Activated B cell treated with CpG ODN at 0.5 μM for 24 hours (primary cell): Measurements from ENCODE around the gene RAX2. TPM values are rescaled to one million over a fixed set of nuclear protein-coding genes. Genes with fewer than 3 reads are reported as not detected.

Source experiments
- ATAC-seq: fragments of 200-7000 bp; cut with Tn5 transposase; one replicate; pipeline ENCODE4 v1.10.0; 2021; ENCODE audit warnings: low read depth, mild to moderate bottlenecking, moderate library complexity
- CTCF ChIA-PET: fragments of 350-600 bp; sonication (Branson Sonifier 250); formaldehyde crosslinking; loops from one replicate; lab custom pipeline; 2021; ENCODE audit warnings: antibody characterized with exemption; lab: Charles Lee
- POLR2A ChIA-PET: fragments of 350-600 bp; sonication (Branson Sonifier 250); formaldehyde crosslinking; loops from one replicate; lab custom pipeline; 2021; ENCODE audit warnings: antibody characterized with exemption; lab: Charles Lee
- DNase-seq: peaks from one replicate; pipeline ENCODE4 v3.0.0; 2022
- H3K27ac Mint-ChIP-seq: one replicate; pipeline ENCODE4 v1.8.0; 2020; ENCODE audit warnings: mixed read lengths
- H3K27me3 Mint-ChIP-seq: one replicate; pipeline ENCODE4 v1.8.0; 2021; ENCODE audit warnings: mixed read lengths
- H3K36me3 Mint-ChIP-seq: one replicate; pipeline ENCODE4 v1.8.0; 2021; ENCODE audit warnings: low read depth, mixed read lengths
- H3K4me1 Mint-ChIP-seq: one replicate; pipeline ENCODE4 v1.8.0; 2021; ENCODE audit warnings: mixed read lengths
- H3K4me3 Mint-ChIP-seq: one replicate; pipeline ENCODE4 v1.8.0; 2020; ENCODE audit warnings: mild to moderate bottlenecking, mixed read lengths
- H3K9me3 Mint-ChIP-seq: one replicate; pipeline ENCODE4 v1.8.0; 2020; ENCODE audit warnings: mixed read lengths
- CTCF ChIP-seq: fragments of 200-600 bp; IDR thresholded peaks from one replicate; pipeline ENCODE4 v1.8.0; 2022; ENCODE audit warnings: antibody characterized with exemption, mild to moderate bottlenecking
- intact Hi-C: fragments of 100-400 bp; cut with micrococcal nuclease; formaldehyde crosslinking; loops from one replicate; pipeline ENCODE4 v1.15.1; 2024
- total RNA-seq: library from RNA; stranded (reverse); gene quantifications from 2 replicates; pipeline ENCODE4 v1.2.3, GENCODE V29; 2022

Gene RAX2
- total RNA-seq, 1 donor from 2014 or later: not detected

GRCh38 chr19:3752492-3752891 is 19.5 kb downstream of the RAX2 start:
- ChIA-PET POLR2A (interaction anchor here (1.4 kb wide), 1 partner anchor 10 kb away, joined by 3 read pairs; no protein-coding TSS in a partner anchor), CTCF (no interaction called here)
- TF ChIP-seq CTCF: no peak
- no peak overlapping the region for H3K27ac Mint-ChIP-seq
- no peaks in the 10 kb centered on the region for H3K9me3 Mint-ChIP-seq
- DNase-seq: no peak
- intact Hi-C loops: no loop called here
- ATAC-seq: no peak
- peaks cover 64% of the 10 kb centered on the region for H3K36me3 Mint-ChIP-seq
- peaks cover 1% of the 10 kb centered on the region for H3K4me1 Mint-ChIP-seq
- no peaks in the 10 kb centered on the region for H3K27me3 Mint-ChIP-seq
- H3K4me3 Mint-ChIP-seq: no peak overlapping the region

- intact Hi-C loops: no loop called here
- POLR2A ChIA-PET: no interaction called here
- Mint-ChIP-seq H3K4me1 (peaks cover 1% of the 10 kb centered on the region), H3K27me3 (no peaks in the 10 kb centered on the region), H3K4me3 (no peak overlapping the region), H3K36me3 (peaks cover 54% of the 10 kb centered on the region), H3K27ac (no peak overlapping the region), H3K9me3 (no peaks in the 10 kb centered on the region)
- no peak for DNase-seq
- CTCF ChIA-PET: no interaction called here
- no peak for TF ChIP-seq CTCF
- ATAC-seq: no peak
Measured at GRCh38 chr19:3751236-3751635, 20.8 kb downstream of the RAX2 start.

GRCh38 chr19:3750211-3750610 is 21.8 kb downstream of the RAX2 start:
- Mint-ChIP-seq H3K4me3 (no peak overlapping the region), H3K9me3 (no peaks in the 10 kb centered on the region), H3K4me1 (peaks cover 1% of the 10 kb centered on the region), H3K27me3 (no peaks in the 10 kb centered on the region), H3K36me3 (peaks cover 47% of the 10 kb centered on the region), H3K27ac (no peak overlapping the region)
- no peak for TF ChIP-seq CTCF
- POLR2A ChIA-PET: interaction anchor here (0.9 kb wide), 1 partner anchor 12 kb away, joined by 3 read pairs; the partner anchor contains the start of gene MRPL54
- ATAC-seq (no peak), DNase-seq (no peak)
- CTCF ChIA-PET: interaction anchor here (1.0 kb wide), 1 partner anchor 12 kb away, joined by 3 read pairs; the partner anchor contains the start of gene MRPL54
- intact Hi-C loops: no loop called here

- Mint-ChIP-seq H3K9me3 (no peaks in the 10 kb centered on the region), H3K4me3 (no peak overlapping the region), H3K27ac (no peak overlapping the region), H3K36me3 (peaks cover 36% of the 10 kb centered on the region), H3K4me1 (no peaks in the 10 kb centered on the region), H3K27me3 (no peaks in the 10 kb centered on the region)
- CTCF ChIA-PET: no interaction called here
- DNase-seq (no peak), ATAC-seq (no peak)
- no peak for TF ChIP-seq CTCF
- intact Hi-C loops: no loop called here
- POLR2A ChIA-PET: no interaction called here
Measured at GRCh38 chr19:3748965-3749364, 23.1 kb downstream of the RAX2 start.

- TF ChIP-seq CTCF: no peak
- Mint-ChIP-seq H3K27me3 (no peaks in the 10 kb centered on the region), H3K27ac (no peak overlapping the region), H3K36me3 (peaks cover 20% of the 10 kb centered on the region), H3K4me3 (no peak overlapping the region), H3K9me3 (no peaks in the 10 kb centered on the region), H3K4me1 (no peaks in the 10 kb centered on the region)
- ChIA-PET CTCF (no interaction called here), POLR2A (interaction anchor here (0.6 kb wide), 1 partner anchor 239 kb away, joined by 4 read pairs; no protein-coding TSS in a partner anchor)
- intact Hi-C loops: no loop called here
- ATAC-seq (no peak), DNase-seq (no peak)
Measured at GRCh38 chr19:3746371-3747056, 25.5 kb downstream of the RAX2 start.
